ENCODE measurements around the gene GFOD2. TPM values are rescaled to one million over a fixed set of nuclear protein-coding genes. Genes with fewer than 3 reads are reported as not detected.

GFOD2 gene
- total and polyA plus RNA-seq, 2 of the 8 experiments (the other 6 are each of a cell fraction or from before 2014, with no cell fraction given): 21.4 to 33.2 TPM

DNA sequence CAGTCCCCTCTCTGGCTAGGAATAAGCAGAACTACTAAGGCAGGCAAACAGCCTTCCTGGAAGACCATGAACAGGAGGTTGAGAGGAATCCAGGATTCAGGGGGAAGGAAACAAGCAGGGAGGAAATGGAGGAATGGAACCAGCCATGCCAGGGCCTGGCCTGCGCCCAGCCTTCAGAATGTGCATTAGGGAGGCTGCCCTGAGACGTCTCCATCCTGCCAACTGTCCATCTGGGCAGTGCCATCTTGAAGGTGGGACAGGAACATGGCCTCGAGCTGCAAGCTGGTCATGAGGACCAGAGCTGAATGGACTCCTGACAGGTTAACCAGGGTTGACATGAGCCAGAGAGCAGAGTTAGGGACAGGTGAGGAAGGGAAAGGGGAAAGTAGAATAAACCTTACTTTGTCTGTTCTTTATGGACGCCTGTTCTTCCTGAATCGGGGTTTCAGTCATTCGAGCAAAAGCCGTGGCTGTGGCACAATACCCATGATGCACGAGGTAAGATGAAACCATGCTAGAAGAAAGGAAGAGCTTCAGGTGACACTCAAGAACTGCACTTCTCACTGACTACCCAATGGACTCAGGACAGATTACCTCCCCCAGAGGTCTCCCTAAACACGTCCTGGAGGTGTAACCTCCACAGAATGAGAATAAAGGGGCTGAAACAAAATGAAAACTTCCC lies 12.1 kb upstream of the GFOD2 start (continued):
- TF ChIP-seq, protein P1, sequence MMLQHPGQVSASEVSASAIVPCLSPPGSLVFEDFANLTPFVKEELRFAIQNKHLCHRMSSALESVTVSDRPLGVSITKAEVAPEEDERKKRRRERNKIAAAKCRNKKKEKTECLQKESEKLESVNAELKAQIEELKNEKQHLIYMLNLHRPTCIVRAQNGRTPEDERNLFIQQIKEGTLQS (IDR thresholded peaks at IDR 0.05; ENCODE audit: insufficient read depth, low read depth, low read length): no peak
- TF ChIP-seq ASH2L (IDR thresholded peaks at IDR 0.05; ENCODE audit: low read length): no peak
- no peak for TF ChIP-seq SRF (IDR thresholded peaks at IDR 0.05; ENCODE audit: low read depth, low read length)

Measured in H1 (cell line).